EL (cell line): ENCODE results near the gene FILIP1.

Experiments used
- DNase-seq: peaks from one replicate; pipeline ENCODE4 v3.0.0-alpha.2; 2016

The FILIP1 gene

GRCh38 chr6:75285283-75285639, 208.3 kb downstream of the FILIP1 start:
- DNase-seq = no peak

- peak; percentile 100 for DNase-seq
These were observed 208.8 kb downstream of the FILIP1 start, which contains the start of gene TMEM30A for GRCh38 chr6:75284632-75285282. TSS of gene TMEM30A (minus strand) at chr6:75284792. CDS start at chr6:75284638, 154 bp downstream.

DNA sequence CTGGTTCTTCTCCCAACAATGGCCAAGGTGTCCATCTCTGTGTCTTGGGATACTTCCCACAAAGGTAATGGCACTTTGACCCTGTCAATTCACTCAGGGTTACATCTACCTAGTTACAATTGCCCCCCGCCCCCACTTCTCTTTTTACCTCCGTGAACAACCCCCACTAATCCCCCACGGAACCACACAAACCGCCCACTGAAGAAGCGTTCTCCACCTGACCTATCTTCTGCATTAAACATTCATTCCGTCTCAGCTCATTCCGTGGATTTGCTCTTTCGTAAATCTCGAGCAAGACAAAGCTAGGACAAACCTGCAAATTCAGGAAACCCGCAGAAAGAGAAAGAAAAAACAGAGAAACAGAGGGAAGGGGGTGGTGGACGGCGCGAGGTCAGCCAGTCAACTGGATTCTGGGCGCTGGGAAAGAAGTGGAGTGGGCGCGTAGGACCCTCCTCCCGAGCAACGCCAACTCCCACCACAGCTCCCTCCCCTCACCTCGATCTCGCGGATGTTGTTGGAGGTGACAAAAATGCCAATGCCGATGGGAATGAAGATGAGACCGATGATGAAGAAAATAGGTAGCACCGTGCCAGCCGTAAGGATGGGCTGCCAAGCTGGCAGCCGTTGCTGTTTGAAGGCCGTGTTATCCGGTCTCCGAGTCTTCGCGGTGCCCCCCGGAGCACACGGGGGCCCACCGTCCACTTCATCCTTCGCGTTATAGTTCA, 209.5 kb downstream of the FILIP1 start:
- DNase-seq = no peak

DNA sequence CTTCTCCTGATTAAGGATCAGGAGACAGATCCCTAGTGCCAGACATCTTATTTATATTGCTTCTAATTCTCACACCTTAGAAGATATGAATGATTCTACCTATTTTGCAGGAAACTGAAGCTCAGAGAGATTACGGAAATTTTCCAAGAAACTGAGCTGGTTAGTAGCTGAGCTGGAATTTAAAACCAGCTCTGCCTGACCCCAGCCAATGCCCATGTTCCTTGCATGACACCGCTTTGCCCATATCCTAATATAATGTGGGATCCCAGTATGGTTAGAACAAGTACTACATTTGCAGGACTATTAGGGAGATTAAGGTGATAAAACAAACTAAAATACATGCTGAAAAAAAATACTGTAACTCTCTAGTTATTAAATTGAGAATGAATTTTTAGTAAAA, 210.9 kb downstream of the FILIP1 start:
- peak; percentile 21 for DNase-seq

- DNase-seq = no peak
These were observed 211.9 kb downstream of the FILIP1 start for GRCh38 chr6:75281653-75282052.

GRCh38 chr6:75280131-75280855, 213.3 kb downstream of the FILIP1 start:
- peak; percentile 29 for DNase-seq

GRCh38 chr6:75279418-75279817, 214.2 kb downstream of the FILIP1 start:
- DNase-seq = no peak

GRCh38 chr6:75278474-75279077, 215.0 kb downstream of the FILIP1 start:
- DNase-seq = peak; percentile 33

- peak; percentile 93 for DNase-seq
These were observed 218.5 kb downstream of the FILIP1 start for GRCh38 chr6:75275067-75275466.

DNA sequence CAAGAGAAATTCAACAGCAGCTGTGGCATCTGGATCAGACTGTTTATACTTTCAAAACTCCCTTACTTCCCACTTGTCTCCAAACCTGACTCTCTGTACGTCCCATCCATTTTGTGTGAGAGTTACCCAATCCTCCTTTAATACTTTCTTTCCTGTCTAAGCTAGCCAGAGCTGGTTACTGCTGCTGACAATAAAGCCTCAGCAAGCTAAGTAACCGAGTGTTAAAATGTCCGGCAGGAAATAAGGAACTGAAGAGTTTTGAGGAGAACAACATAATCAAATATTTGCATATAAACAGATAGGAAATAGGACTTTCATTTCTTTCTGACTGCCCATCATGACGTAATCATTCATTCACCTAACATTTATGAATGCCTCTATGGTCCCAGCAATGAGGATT, 220.6 kb downstream of the FILIP1 start:
- DNase-seq = no peak

DNA sequence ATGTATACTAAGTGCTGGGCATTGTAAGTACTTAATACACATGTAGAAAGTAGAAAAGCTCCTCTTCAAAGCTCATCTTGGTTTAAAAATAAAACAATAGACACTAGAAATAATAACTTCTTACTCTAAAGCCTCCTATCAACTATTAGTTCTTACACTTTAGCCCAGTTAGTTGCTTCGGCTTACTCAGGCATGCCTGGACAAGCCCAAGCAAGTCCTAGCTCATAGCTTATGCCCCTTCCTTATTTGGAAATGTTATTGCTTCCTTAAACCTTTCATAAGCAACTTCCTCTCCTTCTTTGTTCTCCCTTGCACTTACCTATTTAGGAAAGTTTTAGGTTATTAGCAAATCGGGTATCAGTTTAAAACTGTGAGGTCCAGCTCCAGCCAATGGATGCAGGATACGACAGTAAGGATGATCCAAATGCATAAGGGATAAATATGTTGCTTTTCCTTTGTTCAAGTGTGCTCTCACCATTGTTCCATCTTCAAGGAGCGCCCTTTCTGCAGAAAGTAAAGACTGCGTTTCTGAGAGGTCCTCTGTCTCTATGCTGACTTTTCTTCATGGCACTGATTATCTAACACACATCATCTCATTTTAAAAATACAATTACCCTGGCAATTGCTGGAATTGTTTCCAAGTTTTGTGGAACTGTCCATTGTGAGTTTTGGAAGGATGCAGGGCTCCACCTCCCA, 221.3 kb downstream of the FILIP1 start:
- no peak for DNase-seq

- no peak for DNase-seq
These were observed 224.6 kb downstream of the FILIP1 start for GRCh38 chr6:75268988-75269354.

- DNase-seq = peak; percentile 23
These were observed 225.2 kb downstream of the FILIP1 start for GRCh38 chr6:75268121-75268987.

DNA sequence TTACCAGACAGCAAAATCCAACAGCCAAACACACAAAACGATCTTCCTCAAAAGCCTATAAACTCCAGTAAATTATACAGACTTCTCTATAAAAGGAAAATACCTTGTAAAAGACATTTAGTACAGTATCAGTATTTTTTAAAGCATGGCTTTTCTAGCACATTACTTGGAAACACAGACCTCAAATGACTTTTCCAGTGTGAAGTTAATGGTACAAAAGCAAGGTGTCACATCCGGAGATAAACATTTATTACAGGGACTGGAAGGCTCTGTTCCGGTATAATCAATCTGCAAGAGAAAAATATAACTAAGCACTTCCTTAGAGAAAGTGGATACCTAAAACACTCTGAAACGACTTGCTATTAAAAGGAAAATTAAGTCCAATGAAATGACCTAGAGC, 226.1 kb downstream of the FILIP1 start:
- no peak for DNase-seq

DNA sequence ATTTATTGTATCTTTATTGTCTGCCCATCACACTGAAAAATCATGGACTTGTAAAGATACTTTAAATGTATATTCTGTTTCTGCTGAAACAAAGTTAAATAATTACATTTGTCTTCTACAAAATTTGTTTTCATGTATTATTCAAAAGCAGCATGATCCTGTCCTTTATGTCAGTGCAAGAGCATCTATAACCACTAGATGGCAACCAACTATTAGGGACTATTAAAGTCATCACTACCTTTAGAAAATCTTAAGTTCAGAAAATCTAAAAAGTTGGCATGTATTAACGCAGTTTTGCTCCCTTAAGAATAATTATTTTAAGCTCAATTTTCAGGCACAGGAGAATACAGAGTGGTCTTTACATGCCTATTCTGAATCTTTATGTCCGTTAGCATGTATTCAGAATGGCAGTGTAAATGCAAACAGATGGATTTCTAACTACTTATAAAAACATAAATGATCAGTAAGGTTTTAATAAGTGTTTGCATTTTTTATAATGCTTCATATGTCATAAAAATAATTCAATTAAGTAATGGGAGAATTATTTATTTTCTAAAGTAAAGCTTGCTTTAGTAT, 226.8 kb downstream of the FILIP1 start:
- peak; percentile 64 for DNase-seq

- no peak for DNase-seq
These were observed 230.2 kb downstream of the FILIP1 start for GRCh38 chr6:75263401-75263750.

GRCh38 chr6:75262716-75263400, 230.7 kb downstream of the FILIP1 start:
- DNase-seq = no peak

GRCh38 chr6:75261299-75261698, 232.3 kb downstream of the FILIP1 start:
- DNase-seq = no peak

DNA sequence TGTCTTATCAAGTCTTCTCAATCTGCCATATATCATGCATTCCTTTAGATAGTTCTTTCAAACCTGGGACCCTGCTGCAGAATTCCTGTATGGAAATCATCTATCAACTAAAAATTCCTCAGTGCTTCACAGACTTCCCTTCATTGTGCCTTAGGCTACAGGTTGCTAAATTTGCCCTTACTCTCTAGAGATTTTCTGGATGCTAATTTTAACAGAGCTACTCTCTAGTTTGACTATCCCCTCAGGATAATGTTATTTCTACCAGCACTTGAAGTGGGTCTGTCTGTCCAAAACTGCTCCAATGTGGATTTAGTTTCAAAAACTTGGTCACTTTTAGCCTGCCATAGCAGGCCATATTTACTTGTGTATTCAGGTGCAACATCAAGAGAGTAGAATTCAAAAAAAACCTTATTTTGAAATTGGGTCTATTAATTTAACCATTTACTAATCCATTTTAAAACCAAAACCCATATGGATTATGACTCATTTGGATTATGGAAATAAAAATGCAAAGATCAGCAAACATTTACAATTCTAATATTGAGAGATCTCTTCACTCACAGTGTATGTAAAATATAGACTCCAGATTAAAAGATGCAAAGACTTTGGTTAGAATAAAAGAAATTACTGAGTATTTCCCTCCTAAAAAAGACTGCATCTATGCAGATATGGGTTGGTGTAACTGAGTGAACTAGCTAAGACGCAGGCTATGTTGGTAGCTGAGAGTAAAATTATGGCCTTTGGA, 236.1 kb downstream of the FILIP1 start:
- DNase-seq = no peak

- no peak for DNase-seq
These were observed 243.0 kb downstream of the FILIP1 start for GRCh38 chr6:75250552-75250951.
